ENCODE data around the gene NACC2. TPM values are rescaled to one million over a fixed set of nuclear protein-coding genes. Genes with fewer than 3 reads are reported as not detected.

The NACC2 gene
- total and polyA plus RNA-seq, 2 experiments from 2014 or later, result 4.4 to 12.0 TPM

GRCh38 chr9:136083558-136084062 is 11.5 kb downstream of the NACC2 start:
- H3K4me3 ChIP-seq, result no peak overlapping the region
- H3K9me3 ChIP-seq (ENCODE audit: low read depth), result no peaks in the 10 kb centered on the region
- no peak for TF ChIP-seq CTCF (IDR thresholded peaks at IDR 0.05; ENCODE audit: low read depth, low read length)
- no peak overlapping the region for H3K27ac ChIP-seq
- H3K27me3 ChIP-seq, result no peaks in the 10 kb centered on the region
- no peaks in the 10 kb centered on the region for H3K36me3 ChIP-seq
- H3K4me1 ChIP-seq (ENCODE audit: low read depth), result no peaks in the 10 kb centered on the region
- no peak for DNase-seq (ENCODE audit: low read depth in 1 of 2, low spot score in 1 of 2)

DNA sequence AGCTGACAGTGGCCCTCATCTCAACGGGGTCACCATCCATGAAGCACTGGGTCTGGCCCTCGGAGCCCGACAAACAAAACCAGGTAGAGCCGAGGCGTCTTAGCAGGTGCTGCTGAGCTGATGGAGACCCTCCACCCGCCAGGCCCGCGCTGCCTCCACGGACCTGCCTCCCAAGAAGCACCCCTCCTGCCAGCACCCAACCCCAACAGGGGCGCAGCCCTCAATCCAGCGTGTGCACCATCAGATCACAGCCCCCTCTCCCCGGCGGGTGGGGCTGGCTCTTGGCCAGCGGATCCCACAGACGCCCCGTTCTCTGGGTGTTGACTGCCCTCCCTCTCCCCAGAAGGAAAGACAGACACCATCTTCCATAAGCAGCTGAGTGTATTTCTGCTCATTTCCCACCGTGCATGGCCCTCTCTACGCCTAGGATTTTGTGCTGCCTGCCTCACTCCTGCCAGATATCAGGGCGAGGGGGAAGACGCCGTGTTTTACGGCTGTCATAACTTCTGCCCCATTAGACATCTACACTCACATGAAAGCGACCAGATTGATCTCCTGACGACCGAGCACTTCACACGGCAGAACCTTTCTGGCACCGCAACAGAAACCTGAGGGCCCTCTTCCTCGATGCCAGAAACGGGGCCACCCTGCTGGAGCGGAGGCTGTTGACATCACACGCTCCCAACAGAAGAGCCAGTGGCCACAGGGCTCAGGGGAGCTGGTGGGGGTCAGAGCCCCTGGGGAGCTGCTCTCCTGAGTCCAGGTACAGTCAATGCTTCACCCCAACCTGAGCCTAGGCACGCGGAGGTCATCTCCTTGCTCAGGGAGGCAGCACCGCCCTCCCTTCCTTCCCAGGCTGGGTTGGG is 12.4 kb downstream of the NACC2 start:
- H3K27me3 ChIP-seq, result no peaks in the 10 kb centered on the region
- no peak overlapping the region for H3K4me3 ChIP-seq
- no peak overlapping the region for H3K27ac ChIP-seq
- H3K36me3 ChIP-seq, result no peaks in the 10 kb centered on the region
- no peaks in the 10 kb centered on the region for H3K4me1 ChIP-seq (ENCODE audit: low read depth)
- no peaks in the 10 kb centered on the region for H3K9me3 ChIP-seq (ENCODE audit: low read depth)
- no peak for DNase-seq (ENCODE audit: low read depth in 1 of 2, low spot score in 1 of 2)
- TF ChIP-seq CTCF (IDR thresholded peaks at IDR 0.05; ENCODE audit: low read depth, low read length), result no peak

DNA sequence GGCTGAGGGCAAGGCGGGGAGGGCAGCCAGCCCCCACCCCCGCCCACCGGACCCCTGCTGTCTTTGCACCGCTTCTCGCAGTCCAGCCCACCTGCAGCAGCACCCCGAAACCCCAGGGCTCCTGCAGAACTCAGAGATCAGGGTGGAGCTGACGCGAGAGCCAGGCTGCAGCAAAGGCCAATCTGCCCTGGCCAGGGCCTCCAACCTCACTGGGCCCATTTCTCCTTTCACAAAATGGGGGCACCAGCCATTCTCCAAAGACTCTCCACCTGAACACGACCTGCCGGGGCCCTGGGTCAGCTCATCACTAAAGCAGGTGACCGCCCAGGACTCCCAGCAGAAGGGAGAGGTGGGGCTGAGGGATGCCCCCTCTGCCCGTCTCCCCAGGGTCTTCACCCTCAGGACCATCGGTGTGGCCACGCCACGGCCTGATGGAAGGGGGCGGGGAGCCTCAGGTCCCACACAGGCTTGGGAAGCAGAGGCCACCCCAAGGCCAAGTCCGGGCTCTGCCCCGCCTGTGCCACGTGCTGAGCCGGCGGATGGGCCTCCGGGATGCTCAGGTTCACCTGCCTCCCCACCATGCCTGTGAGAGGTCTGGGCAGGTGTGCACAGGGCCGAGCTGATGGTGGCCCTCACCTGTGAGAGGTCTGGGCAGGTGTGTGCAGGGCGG is 13.1 kb downstream of the NACC2 start:
- no peaks in the 10 kb centered on the region for H3K9me3 ChIP-seq (ENCODE audit: low read depth)
- DNase-seq (ENCODE audit: low read depth in 1 of 2, low spot score in 1 of 2), result no peak
- H3K36me3 ChIP-seq, result no peaks in the 10 kb centered on the region
- no peaks in the 10 kb centered on the region for H3K27me3 ChIP-seq
- H3K4me3 ChIP-seq, result no peak overlapping the region
- H3K4me1 ChIP-seq (ENCODE audit: low read depth), result no peaks in the 10 kb centered on the region
- no peak for TF ChIP-seq CTCF (IDR thresholded peaks at IDR 0.05; ENCODE audit: low read depth, low read length)
- no peak overlapping the region for H3K27ac ChIP-seq

- Histone ChIP-seq H3K9me3 (ENCODE audit: low read depth) (no peaks in the 10 kb centered on the region), H3K27ac (no peak overlapping the region), H3K36me3 (no peaks in the 10 kb centered on the region), H3K4me1 (ENCODE audit: low read depth) (no peaks in the 10 kb centered on the region), H3K27me3 (no peaks in the 10 kb centered on the region), H3K4me3 (no peak overlapping the region)
- peak in 1 of 2 donors; percentile 37 for DNase-seq (ENCODE audit: low read depth in 1 of 2, low spot score in 1 of 2)
- TF ChIP-seq CTCF (IDR thresholded peaks at IDR 0.05; ENCODE audit: low read depth, low read length), result no peak
Observed at GRCh38 chr9:136081113-136081825, 13.8 kb downstream of the NACC2 start.

DNA sequence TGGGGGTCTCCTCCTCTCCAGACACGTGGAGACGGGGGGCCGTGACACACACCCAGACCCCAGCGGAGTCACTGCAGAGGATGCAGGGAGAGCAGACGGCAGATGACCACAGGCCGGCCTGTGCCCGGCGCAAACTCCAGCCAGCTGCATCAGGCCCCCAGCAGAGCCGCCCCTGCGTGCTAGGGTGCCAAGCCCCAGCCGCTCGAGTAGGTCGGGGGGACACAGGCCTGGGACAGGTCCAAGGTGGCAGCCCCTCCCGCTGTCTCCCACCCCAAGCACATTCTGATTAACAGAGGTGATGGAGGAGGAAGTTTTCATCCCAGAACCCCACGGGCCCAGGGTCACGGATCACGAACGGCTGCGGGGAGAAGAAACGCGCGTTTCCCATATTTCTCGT is 14.4 kb downstream of the NACC2 start:
- Histone ChIP-seq H3K27ac (no peak overlapping the region), H3K4me3 (no peak overlapping the region), H3K4me1 (ENCODE audit: low read depth) (no peaks in the 10 kb centered on the region), H3K9me3 (ENCODE audit: low read depth) (no peaks in the 10 kb centered on the region), H3K36me3 (no peaks in the 10 kb centered on the region), H3K27me3 (no peaks in the 10 kb centered on the region)
- DNase-seq (ENCODE audit: low read depth in 1 of 2, low spot score in 1 of 2), result no peak
- TF ChIP-seq CTCF (IDR thresholded peaks at IDR 0.05; ENCODE audit: low read depth, low read length), result no peak

Measured in cardiac muscle cell (in vitro differentiated cells and primary cell).